Cerebellar cortex (tissue), 1 donor: ENCODE measurements around the gene STIM1.

Experiments
- DNase-seq: peaks from one replicate; pipeline ENCODE4 v3.0.0-alpha.2; 2015; ENCODE audit warnings: low spot score

The STIM1 gene

DNA sequence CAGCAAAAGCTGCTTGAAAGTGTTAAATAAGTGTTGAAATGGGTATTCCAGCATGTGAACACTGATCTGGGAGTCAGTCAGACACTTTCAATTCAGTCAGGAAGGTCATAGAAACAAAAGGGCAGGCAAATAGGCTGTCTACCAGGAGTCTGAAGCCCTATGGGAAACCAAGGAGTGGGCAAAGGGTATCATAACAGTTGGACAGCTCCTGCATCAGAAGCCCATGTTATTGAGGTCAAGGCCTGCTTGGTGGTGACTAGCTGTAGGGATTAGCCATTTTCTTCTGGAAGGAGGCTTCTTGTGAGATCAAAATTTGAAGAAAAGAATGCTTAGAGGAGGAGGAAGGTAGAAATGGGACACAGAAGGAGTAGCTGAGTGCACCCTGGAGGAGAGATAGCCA lies 97.3 kb downstream of the STIM1 start:
- no peak for DNase-seq

DNA sequence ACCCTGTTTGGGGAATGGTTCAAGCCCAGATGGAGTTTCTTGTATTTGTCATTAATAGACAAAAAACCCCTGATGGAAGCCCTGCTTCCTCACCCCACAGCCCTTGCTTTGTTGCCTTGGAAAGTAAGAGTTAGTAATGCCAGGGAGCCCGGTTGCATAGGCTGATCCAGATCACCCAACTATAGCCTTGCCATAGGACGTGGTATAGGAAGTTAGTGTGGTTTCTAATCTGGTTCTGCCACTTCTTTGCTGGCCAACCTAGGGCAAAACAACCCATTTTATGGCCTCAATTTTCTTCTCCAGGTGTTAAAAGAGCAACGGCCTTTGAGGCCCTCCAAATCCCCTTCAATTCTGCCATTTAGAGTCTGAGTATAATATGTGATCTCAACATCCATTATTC lies 97.9 kb downstream of the STIM1 start:
- no peak for DNase-seq

DNA sequence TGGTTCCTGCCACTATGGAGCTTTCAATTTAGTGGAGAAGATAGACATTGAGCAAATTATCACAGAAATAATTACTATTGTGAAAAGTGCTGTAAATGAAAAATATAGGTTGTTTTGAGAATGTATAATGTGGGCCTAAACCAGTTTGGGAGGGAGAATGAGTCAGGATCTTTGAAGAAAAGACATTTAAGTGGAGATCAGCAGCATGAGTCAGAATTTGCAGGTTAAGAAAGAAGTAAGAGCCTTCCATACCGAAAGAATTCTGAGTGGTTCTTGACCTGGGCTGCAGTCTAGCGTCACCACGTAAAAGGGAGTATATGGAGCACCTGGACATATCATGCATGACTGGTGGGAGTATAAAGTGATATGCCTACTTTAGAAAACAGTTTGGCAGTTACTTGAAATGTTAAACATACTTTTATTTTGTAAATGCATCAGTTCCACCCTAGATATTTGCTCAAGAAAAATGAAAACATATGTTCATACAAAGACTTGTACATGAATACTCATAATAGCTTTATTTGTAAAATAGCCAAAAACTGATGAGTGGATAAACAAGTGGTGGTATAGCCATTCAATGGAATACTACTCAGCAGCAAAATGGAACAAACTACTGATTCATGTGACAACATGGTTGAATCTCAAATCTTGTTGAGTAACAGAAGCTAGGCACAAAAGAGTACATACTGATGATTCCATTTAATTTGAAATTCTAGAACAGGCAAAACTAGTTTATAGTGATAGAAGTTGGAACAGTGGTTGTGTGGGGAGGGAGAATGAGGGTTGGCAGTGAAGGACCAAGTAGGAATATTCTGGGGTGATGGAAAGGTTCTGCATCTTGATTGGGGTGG lies 99.2 kb downstream of the STIM1 start:
- no peak for DNase-seq

DNA sequence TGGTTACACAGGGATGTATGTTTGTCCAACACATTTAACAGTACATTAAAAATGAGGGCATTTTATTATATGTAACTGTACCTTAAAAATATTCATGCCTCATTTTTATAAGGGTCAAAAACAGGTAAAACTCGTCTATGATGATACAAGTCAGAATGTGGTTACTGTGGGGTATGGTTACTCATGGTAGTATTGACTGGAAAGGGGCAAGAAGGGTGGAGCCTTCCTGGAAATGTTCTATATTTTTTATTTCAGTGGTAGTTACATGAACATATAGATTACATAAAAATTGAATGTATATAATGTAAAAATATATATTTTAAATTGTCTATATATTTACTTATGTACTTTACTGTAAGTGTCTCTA lies 99.8 kb downstream of the STIM1 start:
- no peak for DNase-seq

DNA sequence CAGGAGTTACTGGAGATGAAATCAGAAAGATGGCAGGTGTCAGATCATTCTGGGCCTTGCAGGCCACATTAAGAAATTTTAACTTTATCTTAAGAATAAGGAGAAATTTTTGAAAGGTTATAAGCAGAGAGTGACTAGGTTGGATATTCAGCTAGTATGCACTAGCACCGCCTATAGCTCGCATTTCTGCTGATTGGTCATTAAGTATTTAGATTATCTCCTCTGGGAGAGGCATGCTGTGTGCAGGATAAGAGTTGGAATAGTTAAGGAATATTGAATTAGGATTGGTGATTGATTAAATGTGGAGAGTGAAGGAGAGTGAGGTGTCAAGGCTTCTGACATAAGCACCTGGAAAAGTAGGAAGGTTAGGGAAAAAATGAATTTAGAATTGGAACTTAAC lies 100.6 kb downstream of the STIM1 start:
- DNase-seq, result no peak

DNA sequence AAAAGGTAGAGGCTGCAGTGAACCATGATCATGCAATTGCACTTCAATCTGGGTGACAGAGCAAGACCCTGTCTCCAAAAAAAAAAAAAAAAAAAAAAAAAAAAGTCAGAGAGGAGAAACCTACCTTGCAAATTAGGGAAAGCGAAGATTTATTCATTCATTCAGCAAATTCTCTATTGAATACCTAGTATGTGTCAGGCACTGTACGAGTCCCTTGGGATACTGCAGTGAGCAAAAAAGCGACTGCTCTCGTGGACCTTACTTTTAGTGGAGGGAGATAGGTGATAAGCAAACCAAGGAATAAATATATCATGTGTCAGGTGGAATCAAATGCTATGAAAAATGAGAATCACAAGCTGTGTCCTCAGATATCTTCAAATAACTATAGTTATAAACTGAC lies 101.3 kb downstream of the STIM1 start:
- no peak for DNase-seq

DNA sequence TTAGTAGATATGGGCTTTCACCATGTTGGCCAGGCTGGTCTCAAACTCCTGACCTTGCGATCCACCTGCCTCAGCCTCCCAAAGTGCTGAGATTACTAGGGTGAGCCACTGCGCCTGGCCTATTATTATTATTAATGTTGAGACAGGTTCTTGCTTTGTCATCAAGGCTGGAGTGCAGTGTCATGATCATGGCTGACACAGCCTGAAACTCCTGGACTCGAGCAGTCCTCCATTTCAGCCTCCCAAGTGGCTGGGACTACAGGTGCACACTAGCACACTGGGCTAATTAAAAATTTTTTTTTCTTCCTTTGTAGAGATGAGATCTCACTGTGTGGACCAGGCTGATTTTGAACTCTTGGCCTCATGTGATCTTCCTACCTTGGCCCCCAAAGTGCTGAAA lies 102.0 kb downstream of the STIM1 start:
- no peak for DNase-seq

DNA sequence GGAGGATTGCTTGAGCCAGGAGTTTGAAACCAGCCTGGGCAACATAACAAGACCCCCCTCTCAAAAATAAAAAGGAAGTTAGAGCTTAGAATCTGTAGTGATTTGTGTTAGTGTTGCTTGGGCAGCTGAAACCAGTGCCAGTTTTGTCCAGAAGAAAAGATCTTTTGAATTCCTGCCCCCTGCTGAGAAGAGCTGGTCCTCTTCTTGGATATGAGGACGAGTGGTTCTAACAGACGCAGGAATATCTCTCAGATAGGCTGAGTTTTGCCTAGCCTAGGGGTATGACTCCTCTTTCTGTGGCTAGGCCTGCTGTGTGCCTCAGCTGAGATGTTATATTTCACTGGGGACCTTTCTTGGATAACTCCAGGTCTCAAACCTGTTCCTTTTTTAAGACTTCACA lies 102.8 kb downstream of the STIM1 start:
- DNase-seq, result no peak

DNA sequence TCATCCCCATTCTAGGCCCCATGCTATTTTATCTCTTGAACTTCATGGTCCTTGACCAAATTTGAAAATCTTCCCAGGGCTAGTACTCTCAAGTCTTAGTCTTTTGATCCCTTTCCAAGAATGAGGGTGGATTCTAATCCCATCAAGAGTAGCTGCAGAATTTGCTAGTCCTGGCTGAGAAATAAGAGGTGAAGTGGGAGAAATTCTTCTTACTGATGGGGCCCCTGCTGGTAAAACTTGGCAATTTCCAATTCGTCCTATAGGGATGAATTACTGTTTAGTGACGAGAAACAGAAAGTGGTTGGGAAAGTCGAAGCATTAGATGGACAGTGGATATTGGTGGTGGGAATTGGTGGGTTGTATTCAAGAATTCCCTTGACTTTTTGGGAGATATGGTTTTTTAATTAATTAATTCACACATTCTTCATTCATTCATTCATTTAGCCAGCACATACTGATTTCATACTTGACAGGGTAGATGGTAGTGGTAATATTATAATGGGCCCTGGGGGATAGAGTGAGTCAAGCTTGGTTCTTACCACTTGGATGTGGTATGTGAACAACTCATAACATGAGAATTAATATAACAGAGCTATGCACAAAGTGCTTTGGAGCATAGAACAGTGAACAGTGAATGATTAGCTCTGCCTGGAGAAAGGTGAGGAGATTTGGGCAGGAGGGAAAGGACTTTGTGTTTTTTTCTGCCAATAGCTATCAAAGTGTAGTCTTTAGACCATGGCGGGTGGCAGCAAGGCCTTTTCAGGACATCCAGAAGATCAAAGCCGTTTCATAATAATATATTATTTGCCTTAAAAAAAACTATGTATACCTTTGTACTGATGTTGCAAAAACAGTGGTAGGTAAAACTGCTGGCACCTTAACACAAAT lies 103.8 kb downstream of the STIM1 start:
- peak; percentile 27 for DNase-seq

DNA sequence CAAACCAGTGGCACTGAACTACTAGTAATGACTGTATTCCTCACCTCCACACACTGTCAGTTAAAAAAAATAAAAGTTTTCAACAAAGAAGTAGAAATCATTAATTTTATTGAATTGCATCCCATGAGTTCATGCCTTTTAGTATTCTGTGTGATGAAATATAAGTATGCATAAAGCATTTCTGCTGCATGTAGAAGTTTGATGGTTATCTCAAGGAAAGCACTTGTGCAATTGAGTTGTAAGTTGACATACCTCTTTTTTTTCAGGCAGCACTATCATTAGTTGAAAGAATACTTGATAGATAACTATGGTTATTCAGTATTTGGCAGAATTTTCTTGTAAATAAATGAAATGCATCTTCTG lies 104.4 kb downstream of the STIM1 start:
- DNase-seq, result no peak

DNA sequence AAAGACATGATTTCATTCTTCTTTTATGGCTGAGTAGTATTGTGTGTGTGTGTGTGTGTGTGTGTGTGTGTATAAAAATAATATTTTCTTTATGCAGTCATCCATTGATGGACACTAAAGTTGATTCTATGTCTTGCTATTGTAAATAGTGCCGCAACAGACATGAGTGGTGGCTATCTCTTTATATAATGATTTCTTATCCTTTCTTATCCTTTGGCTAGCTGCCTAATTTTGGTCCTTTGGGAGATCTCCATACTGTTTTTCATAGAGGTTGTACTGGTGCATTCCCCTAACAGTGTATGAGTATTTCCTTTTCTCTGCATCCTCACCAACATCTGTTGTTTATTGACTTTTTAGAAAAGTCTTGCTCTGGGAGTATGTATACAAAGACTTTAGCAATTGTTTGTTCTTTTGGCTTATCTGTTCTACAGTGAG lies 107.0 kb downstream of the STIM1 start:
- DNase-seq, result no peak

DNA sequence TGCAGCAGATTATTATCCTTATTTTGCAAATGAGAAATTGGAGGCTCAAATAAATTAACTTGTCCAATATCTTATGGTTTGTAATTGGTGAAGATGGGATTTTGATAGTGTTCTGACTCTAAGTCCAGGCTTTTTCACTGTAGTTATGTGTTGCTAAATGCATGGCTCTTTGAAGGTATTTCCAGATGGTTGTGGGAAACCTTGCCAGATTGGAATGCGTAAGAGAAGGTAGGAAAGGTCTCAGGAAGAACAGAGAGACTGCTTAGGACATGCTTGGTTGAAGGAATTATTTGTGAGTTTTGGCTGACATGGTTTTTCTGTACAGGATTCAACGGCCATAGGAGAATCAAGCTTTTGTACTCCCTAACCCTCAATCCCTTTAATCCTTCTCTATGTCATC lies 108.6 kb downstream of the STIM1 start:
- DNase-seq, result peak; percentile 32

DNA sequence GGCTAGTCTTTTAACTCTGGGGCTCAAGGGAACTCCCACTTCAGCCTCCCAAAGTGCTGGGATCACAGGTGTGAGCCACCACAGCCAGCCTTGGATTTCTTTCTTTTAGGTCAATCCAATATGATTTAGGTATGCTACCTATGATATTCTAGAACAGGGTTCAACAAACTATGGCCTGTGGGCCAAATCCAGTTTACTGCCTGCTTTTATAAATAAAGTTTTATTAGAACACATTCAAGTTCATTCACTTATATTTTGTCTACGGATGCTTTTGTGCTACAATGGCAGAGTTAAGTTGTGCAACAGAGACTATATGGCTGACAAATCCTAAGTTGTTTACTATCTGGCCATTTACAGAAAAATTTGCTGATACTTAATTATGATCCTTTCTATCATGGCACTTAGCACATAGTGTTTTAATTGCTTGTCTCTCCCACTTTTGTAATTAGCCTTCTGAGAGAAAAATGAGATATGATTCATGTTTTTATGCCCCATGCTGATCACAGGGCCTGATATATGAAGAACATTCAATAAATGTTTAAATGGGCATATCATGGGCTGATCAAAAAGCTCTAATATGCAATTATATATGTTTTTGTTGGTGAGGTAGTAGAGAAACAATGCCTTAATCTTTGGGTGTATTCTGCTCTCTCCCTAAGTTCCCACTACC lies 109.6 kb downstream of the STIM1 start:
- no peak for DNase-seq

DNA sequence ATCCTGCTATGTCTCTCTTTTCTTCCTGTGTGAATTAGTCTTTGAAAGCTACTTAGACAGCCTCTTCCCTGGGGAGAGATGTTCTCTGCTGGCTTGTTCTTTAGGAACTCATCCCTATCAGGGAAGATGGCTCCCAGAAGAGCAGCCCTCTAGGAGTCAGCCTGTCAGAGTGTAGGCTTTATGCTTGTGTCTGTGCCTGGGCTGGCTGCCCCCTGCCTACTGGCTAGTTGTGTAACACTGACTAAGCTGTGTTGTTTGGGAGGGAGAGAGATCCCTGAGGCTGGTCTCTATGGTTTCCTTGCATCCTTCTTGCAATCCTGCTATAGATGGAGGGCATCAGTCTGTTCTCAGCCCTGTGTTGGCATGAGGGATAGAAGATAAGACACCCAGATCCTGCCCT lies 112.2 kb downstream of the STIM1 start:
- DNase-seq, result no peak

DNA sequence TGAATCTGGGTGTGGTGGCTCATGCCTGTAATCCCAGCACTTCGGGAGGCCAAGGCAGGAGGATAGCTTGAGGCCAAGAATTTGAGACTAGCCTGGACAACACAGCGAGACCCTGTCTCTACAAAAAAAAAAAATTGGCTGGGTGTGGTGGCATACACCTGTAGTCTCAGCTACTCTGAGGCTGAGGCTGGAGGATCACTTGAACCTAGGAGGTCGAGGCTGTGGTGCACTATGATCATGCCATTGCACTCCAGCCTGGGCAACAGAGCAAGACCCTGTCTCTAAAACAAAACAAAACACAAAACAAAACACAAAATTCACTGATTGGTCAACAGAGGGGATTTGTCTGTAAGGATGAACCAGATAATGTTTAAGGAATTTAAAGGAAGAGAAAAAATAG lies 113.7 kb downstream of the STIM1 start:
- DNase-seq, result no peak

DNA sequence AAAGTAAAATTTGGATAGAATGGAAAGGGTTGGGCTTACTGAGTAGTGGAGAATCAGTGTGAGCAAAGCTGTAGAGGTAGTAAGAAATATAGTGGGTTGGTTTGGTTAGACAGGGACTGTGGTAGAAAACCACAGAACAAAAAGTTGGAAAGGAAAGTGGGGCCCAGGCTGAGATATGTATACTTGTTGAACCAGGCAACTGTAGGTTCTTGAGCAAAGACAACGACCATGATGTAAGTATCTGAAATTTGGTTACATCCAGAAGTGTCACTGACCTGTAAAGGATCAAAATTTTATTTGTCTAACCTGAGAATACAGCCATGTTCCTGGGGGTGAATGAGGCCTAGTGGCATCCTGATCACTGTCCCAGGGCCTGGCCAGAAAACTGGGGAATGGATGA lies 114.1 kb downstream of the STIM1 start:
- DNase-seq, result no peak

DNA sequence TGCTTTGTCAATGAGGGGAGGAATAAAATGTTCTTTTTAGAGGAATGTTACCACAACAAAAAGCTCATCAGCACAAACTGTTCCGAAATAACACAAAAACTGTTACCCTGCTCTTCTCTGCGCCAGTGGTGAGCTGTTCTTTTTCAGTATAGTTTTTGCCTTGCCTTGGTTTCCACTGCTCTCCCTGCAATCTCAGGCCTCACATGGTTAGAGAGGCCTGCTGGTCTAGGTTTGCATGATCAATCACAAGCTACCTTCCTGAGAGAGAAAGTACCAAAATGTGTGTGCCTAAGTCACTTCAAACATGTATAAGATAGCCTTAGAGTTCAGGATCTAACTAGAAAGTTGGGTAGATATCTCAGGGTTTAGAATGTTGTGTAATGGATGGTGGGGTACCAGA lies 114.6 kb downstream of the STIM1 start:
- DNase-seq, result no peak

DNA sequence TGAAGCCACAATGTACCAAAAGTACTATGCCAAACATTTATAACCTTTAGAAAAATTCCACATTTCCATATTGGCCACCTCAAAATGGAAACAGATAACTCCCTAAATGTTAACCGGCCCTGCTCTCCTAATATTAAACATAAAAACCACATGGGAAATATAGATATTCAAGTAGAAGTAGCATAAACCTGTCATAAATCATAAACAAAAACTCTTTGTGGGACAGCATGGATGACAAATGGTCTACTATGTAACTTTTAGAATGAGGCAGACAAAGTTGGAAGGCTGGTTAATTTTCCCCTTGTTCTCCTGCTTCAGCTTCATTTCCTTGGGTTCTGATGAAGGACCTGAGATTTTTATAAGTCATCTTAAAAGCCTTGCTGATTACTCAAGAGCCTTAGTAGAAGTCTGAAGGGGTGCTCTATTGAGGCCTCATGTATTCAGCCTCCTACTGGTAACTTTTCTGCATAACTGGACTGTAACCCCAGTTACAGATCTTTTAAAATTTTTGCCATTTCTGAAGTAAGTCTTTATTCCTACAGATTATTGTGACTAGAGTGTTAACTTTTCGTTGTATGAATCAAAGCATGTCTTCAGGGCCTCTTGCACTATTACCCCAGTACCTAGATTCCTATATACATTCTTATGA lies 116.4 kb downstream of the STIM1 start:
- no peak for DNase-seq

DNA sequence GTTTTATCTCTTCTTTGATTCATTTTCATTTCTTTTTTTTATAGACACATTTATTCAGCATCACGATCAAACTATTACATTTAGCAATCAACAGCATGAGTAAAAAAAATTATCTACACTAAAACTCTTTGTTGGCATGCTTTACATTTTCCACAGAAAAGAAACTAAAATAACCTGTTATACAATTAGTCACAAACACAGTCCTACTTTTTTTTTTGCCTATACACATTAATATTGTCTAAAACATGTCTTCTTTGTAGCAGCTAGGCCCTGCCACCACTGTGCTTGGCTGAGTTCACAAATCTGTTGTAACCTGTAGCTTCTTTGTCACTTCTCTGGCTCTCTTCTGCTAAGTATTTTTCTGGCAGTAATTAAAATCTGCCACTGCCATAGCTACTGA lies 117.0 kb downstream of the STIM1 start:
- DNase-seq, result no peak

DNA sequence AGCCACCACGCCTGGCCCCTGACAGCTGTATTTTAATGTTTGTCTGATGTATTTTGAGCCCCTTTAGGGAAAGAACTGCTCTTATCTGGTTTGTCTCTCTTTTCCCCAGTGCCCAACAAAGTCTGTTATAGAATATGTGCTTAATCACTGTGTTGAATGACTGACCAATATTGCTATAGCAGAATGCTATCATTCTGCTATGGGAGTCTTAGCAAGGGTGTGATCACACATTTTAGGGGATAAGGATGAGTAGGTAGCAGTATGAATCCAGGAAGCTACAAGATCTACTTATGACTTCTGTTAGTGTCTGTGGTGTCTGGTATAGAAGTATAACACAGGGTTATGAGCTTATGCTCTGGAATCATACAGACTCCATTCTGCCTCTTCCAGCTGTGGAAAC lies 121.6 kb downstream of the STIM1 start:
- DNase-seq, result no peak

DNA sequence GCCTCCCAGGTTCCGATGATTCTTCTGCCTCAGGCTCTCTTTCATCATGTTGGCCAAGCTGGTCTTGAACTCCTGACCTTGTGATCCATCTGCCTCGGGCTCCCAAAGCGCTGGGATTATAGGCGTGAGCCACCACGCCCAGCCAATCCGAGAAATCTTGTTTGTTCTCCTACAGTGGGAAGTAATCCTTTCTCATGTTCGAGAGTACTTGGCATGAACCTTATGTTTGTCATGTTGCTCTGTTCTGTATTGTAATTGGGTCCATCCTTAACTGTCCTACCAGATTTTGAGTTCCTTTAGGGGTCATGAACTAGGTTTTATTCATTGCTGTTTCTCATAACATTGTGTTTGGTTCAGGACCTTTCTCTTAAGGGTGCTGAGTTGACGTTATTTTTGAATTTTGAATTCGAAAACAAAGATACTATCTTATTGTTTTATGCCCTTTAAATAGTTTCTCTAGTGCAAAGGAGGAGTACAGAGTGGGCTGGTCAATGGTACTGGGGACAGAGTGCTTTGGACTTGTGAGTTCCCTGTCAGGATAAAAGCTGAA lies 125.7 kb downstream of the STIM1 start:
- DNase-seq, result no peak

DNA sequence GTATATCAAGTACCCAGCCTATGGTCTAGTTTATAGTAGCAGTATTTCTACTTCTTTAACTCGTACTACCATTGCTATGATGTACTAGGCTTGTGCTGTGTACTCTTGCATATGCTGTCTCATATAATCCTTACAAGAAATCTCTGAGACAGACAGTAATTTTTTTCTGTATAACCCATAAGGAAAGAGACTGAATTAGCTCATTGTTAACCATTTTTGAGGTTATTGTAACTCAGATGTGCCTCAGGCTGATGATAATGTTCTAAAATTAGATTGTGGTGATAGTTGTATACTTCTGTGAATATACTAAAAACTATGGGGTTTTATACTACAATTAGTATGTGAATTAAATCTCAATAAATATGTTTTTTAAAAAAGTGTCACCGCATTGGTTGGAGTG lies 127.0 kb downstream of the STIM1 start:
- no peak for DNase-seq
